Gastroesophageal sphincter (tissue), 3 donors: Measurements from ENCODE around the gene UGGT1.
A peak's percentile ranks its signal among the peaks of the same experiment; 100 is the strongest.

Experiments
- EP300 ChIP-seq: sonication (generic); formaldehyde crosslinking; IDR thresholded peaks from one replicate; pipeline ENCODE4 v1.6.1; 2017; ENCODE audit warnings: antibody characterized with exemption, mild to moderate bottlenecking
- POLR2A ChIP-seq, 2 donors: fragments of 450-650 bp; IDR thresholded peaks; one replicate each; pipeline ENCODE4 v1.6.1; 2017; ENCODE audit warnings: antibody characterized with exemption in 2 of 2, mild to moderate bottlenecking in 2 of 2, moderate library complexity in 1 of 2
- POLR2AphosphoS5 ChIP-seq: sonication (generic); formaldehyde crosslinking; IDR thresholded peaks from one replicate; pipeline ENCODE4 v1.6.1; 2017; ENCODE audit warnings: antibody characterized with exemption
- TF ChIP-seq, protein P1 (sequence below), 4 experiments: fragments of 200-600 bp in 2 of 4; fragments of 450-650 bp in 2 of 4; sonication (generic) in 1 of 4; IDR thresholded peaks; one replicate each; pipeline ENCODE4 v1.5.1; 2017 to 2019; ENCODE audit warnings: antibody characterized with exemption in 4 of 4, mild to moderate bottlenecking in 2 of 4, moderate library complexity in 2 of 4

GRCh38 chr2:128090945-128091725 is at the start of gene UGGT1:
- TF ChIP-seq, protein P1, sequence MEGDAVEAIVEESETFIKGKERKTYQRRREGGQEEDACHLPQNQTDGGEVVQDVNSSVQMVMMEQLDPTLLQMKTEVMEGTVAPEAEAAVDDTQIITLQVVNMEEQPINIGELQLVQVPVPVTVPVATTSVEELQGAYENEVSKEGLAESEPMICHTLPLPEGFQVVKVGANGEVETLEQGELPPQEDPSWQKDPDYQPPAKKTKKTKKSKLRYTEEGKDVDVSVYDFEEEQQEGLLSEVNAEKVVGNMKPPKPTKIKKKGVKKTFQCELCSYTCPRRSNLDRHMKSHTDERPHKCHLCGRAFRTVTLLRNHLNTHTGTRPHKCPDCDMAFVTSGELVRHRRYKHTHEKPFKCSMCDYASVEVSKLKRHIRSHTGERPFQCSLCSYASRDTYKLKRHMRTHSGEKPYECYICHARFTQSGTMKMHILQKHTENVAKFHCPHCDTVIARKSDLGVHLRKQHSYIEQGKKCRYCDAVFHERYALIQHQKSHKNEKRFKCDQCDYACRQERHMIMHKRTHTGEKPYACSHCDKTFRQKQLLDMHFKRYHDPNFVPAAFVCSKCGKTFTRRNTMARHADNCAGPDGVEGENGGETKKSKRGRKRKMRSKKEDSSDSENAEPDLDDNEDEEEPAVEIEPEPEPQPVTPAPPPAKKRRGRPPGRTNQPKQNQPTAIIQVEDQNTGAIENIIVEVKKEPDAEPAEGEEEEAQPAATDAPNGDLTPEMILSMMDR (IDR thresholded peaks at IDR 0.05), result peak in 2 of 4 experiments; percentile 3 to 24
- TF ChIP-seq POLR2A (IDR thresholded peaks at IDR 0.05) (peak; percentile 79 to 93), POLR2AphosphoS5 (peak; percentile 98), EP300 (no peak)
